Liver (tissue), 3 donors: Measurements from ENCODE around the gene ITGB1.

Source experiments
- EGR1 ChIP-seq, 2 donors: IDR thresholded peaks; 2 replicates each; pipeline ENCODE4 v1.6.1; 2016 to 2018; ENCODE audit warnings: antibody characterized with exemption in 2 of 2, low read depth in 2 of 2
- GABPA ChIP-seq, 2 donors: IDR thresholded peaks in 1 of 2; conservative IDR thresholded peaks in 1 of 2; 2 replicates each; pipeline ENCODE4 v1.6.1; 2016; ENCODE audit warnings: antibody characterized with exemption in 2 of 2, mild to moderate bottlenecking in 1 of 2, moderate library complexity in 1 of 2
- JUND ChIP-seq, 2 donors: IDR thresholded peaks; 2 replicates each; pipeline ENCODE4 v1.6.1; 2016; ENCODE audit warnings: antibody characterized with exemption in 2 of 2
- MAX ChIP-seq: IDR thresholded peaks from 2 replicates; pipeline ENCODE4 v1.6.1; 2016; ENCODE audit warnings: antibody characterized with exemption
- REST ChIP-seq: IDR thresholded peaks from 2 replicates; pipeline ENCODE4 v1.6.1; 2016; ENCODE audit warnings: antibody characterized with exemption, mild to moderate bottlenecking
- RXRA ChIP-seq, 2 donors: IDR thresholded peaks; 2 replicates each; pipeline ENCODE4 v1.6.1; 2017 to 2018; ENCODE audit warnings: antibody characterized with exemption in 2 of 2, mild to moderate bottlenecking in 1 of 2
- SP1 ChIP-seq: IDR thresholded peaks from 2 replicates; pipeline ENCODE4 v1.6.1; 2018; ENCODE audit warnings: antibody characterized with exemption, mild to moderate bottlenecking
- TAF1 ChIP-seq: conservative IDR thresholded peaks from 2 replicates; pipeline ENCODE4 v1.6.1; 2016; ENCODE audit warnings: antibody characterized with exemption, mild to moderate bottlenecking
- YY1 ChIP-seq: IDR thresholded peaks from 2 replicates; pipeline ENCODE4 v1.6.1; 2016; ENCODE audit warnings: antibody characterized with exemption, mild to moderate bottlenecking
- TF ChIP-seq, protein P1 (sequence below): fragments of 150-350 bp; IDR thresholded peaks from 2 replicates; pipeline ENCODE4 v1.5.1; 2017; ENCODE audit warnings: improper control_type of control experiment, low read depth, low read length; ENCODE audit not compliant: missing input control
- TF ChIP-seq, protein P2 (sequence below): IDR thresholded peaks from 2 replicates; pipeline ENCODE4 v1.6.1; 2016; ENCODE audit warnings: antibody characterized with exemption
- donor health status: healthy.
- donor health status: healthy.

GRCh38 chr10:32893434-32893833, 64.6 kb downstream of the ITGB1 start:
- TF ChIP-seq, protein P1, sequence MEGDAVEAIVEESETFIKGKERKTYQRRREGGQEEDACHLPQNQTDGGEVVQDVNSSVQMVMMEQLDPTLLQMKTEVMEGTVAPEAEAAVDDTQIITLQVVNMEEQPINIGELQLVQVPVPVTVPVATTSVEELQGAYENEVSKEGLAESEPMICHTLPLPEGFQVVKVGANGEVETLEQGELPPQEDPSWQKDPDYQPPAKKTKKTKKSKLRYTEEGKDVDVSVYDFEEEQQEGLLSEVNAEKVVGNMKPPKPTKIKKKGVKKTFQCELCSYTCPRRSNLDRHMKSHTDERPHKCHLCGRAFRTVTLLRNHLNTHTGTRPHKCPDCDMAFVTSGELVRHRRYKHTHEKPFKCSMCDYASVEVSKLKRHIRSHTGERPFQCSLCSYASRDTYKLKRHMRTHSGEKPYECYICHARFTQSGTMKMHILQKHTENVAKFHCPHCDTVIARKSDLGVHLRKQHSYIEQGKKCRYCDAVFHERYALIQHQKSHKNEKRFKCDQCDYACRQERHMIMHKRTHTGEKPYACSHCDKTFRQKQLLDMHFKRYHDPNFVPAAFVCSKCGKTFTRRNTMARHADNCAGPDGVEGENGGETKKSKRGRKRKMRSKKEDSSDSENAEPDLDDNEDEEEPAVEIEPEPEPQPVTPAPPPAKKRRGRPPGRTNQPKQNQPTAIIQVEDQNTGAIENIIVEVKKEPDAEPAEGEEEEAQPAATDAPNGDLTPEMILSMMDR: no peak
- TF ChIP-seq MAX (no peak), REST (no peak), TAF1 (no peak), GABPA (IDR thresholded peaks at IDR 0.05 in 1 of 2, conservative IDR thresholded peaks at IDR 0.05 in 1 of 2) (no peak), RXRA (IDR thresholded peaks at IDR 0.05) (no peak), SP1 (no peak), EGR1 (IDR thresholded peaks at IDR 0.05; ENCODE audit: low read depth in 2 of 2) (no peak), YY1 (no peak), JUND (IDR thresholded peaks at IDR 0.05) (no peak)
- TF ChIP-seq, protein P2, sequence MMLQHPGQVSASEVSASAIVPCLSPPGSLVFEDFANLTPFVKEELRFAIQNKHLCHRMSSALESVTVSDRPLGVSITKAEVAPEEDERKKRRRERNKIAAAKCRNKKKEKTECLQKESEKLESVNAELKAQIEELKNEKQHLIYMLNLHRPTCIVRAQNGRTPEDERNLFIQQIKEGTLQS: no peak
